PFSK-1 (cell line): Measurements from ENCODE around the gene KCNT2.

Source experiments
- FOXP2 ChIP-seq: optimal IDR thresholded peaks from 2 replicates; pipeline ENCODE3; 2011; ENCODE audit warnings: borderline replicate concordance, control low read depth, inconsistent platforms; ENCODE audit not compliant: insufficient read depth; ENCODE audit errors: extremely low read length, extremely low read depth
- POLR2AphosphoS5 ChIP-seq: IDR thresholded peaks from 2 replicates; pipeline ENCODE4 v1.6.1; 2012; ENCODE audit warnings: low read depth, mild to moderate bottlenecking, control low read depth, low read length, moderate library complexity
- SIN3A ChIP-seq: IDR thresholded peaks from 2 replicates; pipeline ENCODE4 v1.6.1; 2012; ENCODE audit warnings: mild to moderate bottlenecking, low read length, moderate library complexity, borderline replicate concordance; ENCODE audit not compliant: insufficient read depth
- TAF1 ChIP-seq: IDR thresholded peaks from 2 replicates; pipeline ENCODE4 v1.6.1; 2012; ENCODE audit warnings: low read length, control low read depth, borderline replicate concordance; ENCODE audit not compliant: insufficient read depth
- TF ChIP-seq, protein P1 (sequence below), 2 experiments: IDR thresholded peaks; 2 replicates each; pipeline versions ENCODE4 v1.6.1 to v1.8.0; 2011 to 2012; ENCODE audit warnings: low read depth in 2 of 2, low read length in 2 of 2, control low read depth in 1 of 2, inconsistent platforms in 1 of 2, mild to moderate bottlenecking in 1 of 2, moderate library complexity in 1 of 2; ENCODE audit not compliant: insufficient read depth in 1 of 2

Gene KCNT2

DNA sequence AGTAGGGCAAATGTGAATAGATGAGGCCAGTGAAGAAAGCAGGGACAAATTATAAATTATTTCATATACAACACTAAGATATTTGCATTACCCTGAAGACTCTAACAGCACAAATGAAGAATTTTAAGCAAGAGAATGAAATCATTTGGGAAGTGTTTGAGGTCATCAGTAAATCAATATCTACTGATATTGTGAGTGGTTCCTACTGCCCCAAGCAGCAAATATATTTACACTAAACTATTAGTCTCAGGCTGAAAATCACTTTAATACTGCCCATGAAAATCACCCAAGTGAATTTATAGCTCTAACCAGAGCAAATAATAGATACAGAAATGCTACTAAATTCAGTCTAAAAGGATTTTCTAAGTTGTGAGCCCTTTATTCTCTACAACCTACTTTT lies 163.6 kb downstream of the KCNT2 start:
- TF ChIP-seq FOXP2 (no peak), TAF1 (no peak), SIN3A (no peak), POLR2AphosphoS5 (no peak)
- TF ChIP-seq, protein P1, sequence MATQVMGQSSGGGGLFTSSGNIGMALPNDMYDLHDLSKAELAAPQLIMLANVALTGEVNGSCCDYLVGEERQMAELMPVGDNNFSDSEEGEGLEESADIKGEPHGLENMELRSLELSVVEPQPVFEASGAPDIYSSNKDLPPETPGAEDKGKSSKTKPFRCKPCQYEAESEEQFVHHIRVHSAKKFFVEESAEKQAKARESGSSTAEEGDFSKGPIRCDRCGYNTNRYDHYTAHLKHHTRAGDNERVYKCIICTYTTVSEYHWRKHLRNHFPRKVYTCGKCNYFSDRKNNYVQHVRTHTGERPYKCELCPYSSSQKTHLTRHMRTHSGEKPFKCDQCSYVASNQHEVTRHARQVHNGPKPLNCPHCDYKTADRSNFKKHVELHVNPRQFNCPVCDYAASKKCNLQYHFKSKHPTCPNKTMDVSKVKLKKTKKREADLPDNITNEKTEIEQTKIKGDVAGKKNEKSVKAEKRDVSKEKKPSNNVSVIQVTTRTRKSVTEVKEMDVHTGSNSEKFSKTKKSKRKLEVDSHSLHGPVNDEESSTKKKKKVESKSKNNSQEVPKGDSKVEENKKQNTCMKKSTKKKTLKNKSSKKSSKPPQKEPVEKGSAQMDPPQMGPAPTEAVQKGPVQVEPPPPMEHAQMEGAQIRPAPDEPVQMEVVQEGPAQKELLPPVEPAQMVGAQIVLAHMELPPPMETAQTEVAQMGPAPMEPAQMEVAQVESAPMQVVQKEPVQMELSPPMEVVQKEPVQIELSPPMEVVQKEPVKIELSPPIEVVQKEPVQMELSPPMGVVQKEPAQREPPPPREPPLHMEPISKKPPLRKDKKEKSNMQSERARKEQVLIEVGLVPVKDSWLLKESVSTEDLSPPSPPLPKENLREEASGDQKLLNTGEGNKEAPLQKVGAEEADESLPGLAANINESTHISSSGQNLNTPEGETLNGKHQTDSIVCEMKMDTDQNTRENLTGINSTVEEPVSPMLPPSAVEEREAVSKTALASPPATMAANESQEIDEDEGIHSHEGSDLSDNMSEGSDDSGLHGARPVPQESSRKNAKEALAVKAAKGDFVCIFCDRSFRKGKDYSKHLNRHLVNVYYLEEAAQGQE (IDR thresholded peaks at IDR 0.05; ENCODE audit: insufficient read depth in 1 of 2, low read depth in 2 of 2, low read length in 2 of 2), result no peak

DNA sequence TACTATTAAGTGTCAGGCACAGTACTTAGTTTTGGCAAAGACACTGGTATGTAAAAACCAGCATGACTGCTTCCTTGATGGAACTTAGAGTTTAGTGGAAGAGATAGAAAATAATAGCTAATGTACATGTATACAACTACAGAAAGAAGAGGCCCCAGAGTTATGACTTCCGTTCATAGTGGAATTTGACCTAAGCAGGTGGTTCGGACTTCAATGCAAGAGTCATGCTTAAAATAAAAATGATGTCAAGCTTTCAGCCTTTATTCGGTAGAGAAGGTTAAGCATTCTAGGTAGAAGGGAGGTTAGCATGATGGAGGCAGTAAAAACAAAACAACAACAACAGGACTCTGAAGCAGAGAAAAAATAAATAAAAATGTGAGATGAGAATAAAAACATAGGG lies 165.9 kb downstream of the KCNT2 start:
- no peak for TF ChIP-seq TAF1
- TF ChIP-seq, protein P1 (IDR thresholded peaks at IDR 0.05; ENCODE audit: insufficient read depth in 1 of 2, low read depth in 2 of 2, low read length in 2 of 2), result no peak
- no peak for TF ChIP-seq SIN3A
- TF ChIP-seq FOXP2, result no peak
- no peak for TF ChIP-seq POLR2AphosphoS5

DNA sequence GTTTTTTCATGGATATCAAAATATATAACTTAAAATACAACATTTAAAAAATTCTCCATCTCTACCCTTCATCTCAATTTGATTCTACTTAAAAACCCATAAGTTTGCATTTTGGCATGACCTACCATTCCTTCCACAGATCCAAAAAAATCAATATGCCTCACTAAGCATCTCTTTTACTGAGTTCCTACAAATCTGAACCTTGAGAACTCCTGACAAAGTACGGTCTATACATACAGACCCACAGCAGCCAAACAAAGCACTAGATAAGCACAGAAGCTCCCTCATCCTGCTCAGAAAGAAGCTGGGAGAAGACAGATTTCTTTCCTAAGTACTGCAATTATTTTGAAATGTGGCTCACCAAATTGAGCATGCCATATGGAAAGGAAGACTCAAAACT lies 167.5 kb downstream of the KCNT2 start:
- TF ChIP-seq TAF1 (no peak), POLR2AphosphoS5 (no peak), FOXP2 (no peak), SIN3A (no peak)
- TF ChIP-seq, protein P1 (IDR thresholded peaks at IDR 0.05; ENCODE audit: insufficient read depth in 1 of 2, low read depth in 2 of 2, low read length in 2 of 2), result no peak

DNA sequence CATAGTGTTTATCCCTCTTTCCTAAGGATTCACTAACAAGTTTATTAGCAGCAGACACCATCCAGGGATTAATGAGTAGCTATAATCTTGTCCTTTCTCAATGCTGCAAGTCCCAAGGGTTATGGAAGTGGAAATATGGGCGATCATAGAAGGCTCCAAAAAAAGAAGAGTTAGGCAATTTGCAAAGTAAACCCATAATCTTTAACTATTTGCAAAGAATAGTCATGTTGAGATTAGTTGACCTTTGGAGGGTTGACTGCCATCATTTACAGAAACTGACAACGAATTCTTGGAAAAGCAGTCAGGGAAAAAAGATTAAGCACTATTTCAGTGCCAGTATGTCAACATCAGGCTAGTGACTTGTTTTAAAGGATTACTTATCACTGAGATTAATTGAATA lies 169.9 kb downstream of the KCNT2 start:
- TF ChIP-seq, protein P1 (IDR thresholded peaks at IDR 0.05; ENCODE audit: insufficient read depth in 1 of 2, low read depth in 2 of 2, low read length in 2 of 2), result no peak
- no peak for TF ChIP-seq FOXP2
- no peak for TF ChIP-seq TAF1
- TF ChIP-seq SIN3A, result no peak
- TF ChIP-seq POLR2AphosphoS5, result no peak

DNA sequence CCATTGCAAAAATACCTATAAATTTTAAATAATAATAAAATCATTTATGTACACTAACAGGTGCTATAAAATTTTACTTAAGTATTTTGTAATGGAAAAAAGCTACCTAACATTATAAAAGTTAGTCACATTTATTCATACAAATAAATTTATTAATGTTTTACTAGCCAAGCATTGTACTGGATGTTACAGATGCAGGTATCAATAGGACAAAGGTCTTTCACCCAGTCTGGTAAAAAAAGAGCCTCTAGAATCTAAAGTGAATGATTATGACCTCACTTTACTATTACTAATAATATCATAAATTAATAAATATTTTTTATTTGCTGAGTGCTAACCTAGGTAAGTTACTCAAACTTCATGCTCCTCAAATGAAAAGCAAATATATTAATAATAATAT lies 170.6 kb downstream of the KCNT2 start:
- TF ChIP-seq SIN3A (no peak), FOXP2 (no peak), TAF1 (no peak), POLR2AphosphoS5 (no peak)
- TF ChIP-seq, protein P1 (IDR thresholded peaks at IDR 0.05; ENCODE audit: insufficient read depth in 1 of 2, low read depth in 2 of 2, low read length in 2 of 2), result no peak
